ENCODE measurements around the gene GAB4. TPM values are rescaled to one million over a fixed set of nuclear protein-coding genes. Genes with fewer than 3 reads are reported as not detected.

GAB4 gene
- total and polyA plus RNA-seq, 2 of the 8 experiments (the other 6 are each of a cell fraction or from before 2014, with no cell fraction given): 0.03 to 0.17 TPM

DNA sequence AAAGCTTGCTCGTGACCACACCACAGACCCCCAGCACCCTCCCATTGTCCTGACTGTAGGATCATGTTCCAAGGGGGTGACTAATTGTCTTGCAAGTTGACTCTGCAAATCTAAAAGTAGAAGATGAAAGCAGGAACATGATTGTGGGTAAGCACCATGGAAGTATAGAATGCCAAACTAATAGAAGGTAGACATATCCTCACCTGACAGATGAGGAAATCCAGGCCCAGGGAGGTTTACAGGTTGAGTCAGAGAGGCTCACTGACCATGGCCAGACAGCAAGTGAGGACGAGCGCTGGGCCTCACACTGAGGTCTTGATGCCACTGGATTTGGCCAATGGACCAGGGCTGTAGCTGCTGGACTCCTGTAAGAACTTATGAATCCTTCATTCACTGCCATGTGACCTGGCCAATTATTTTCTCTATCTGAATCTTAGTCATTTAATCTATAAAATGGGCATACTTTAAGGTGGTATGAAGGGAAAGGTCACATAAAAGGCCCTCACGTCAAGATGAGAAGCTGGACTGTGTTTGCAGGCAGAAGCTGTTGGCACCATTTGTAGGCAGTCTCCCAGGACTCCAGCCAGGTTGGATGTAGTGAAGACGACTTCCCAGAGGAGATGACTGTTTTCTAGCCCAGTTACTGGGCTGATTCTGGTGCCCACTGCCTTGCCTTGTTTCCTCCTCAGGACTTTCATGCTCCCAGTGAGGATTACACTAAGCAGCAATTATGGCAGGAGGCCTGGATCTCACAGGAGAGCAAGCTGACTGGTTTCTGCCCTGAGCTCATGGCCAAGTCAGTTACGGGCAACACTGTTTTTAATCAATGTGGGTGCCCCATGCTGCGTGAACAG is 54.6 kb downstream of the GAB4 start:
- DNase-seq (ENCODE audit: low read depth in 1 of 2, low spot score in 2 of 2) (no peak), FAIRE-seq (no peak)
- Histone ChIP-seq H4K20me1 (replicated peaks in 1 of 2; ENCODE audit: control insufficient read depth in 1 of 2, insufficient read depth in 2 of 2, low read length in 2 of 2) (no peaks in the 10 kb centered on the region), H2AFZ (ENCODE audit: low read length) (no peak overlapping the region), H3K14ac (ENCODE audit: insufficient read length) (no peak overlapping the region), H3K79me1 (ENCODE audit: low read depth, low read length) (no peaks in the 10 kb centered on the region), H4K8ac (ENCODE audit: extremely low read depth, insufficient read depth, low read length) (no peak overlapping the region), H3K79me2 (ENCODE audit: control insufficient read depth in 1 of 2, insufficient read depth in 2 of 2, low read length in 2 of 2) (no peaks in the 10 kb centered on the region), H3K9ac (replicated peaks in 1 of 4; ENCODE audit: extremely low read depth in 1 of 4, low read depth in 3 of 4, low read length in 3 of 4) (no peak overlapping the region), H3K36me3 (ENCODE audit: control insufficient read depth in 2 of 4, insufficient read depth in 4 of 4, low read length in 3 of 4) (no peaks in the 10 kb centered on the region), H2AK5ac (ENCODE audit: low read depth, low read length) (no peak overlapping the region), H2BK15ac (ENCODE audit: low read length) (no peak overlapping the region), H3K23ac (ENCODE audit: insufficient read length) (no peak overlapping the region), H3K18ac (ENCODE audit: extremely low read depth, low read length) (no peak overlapping the region), H3K27ac (ENCODE audit: low read depth, low read length) (no peak overlapping the region), H3K4me3 (ENCODE audit: extremely low read depth in 1 of 4, insufficient read depth in 2 of 4, low read depth in 3 of 4, low read length in 4 of 4) (no peak overlapping the region), H3K4me2 (ENCODE audit: insufficient read depth in 1 of 2, low read depth in 2 of 2, low read length in 2 of 2) (no peak overlapping the region), H3K4me1 (replicated peaks in 1 of 4; ENCODE audit: control insufficient read depth in 3 of 4, insufficient read depth in 4 of 4, low read length in 3 of 4) (no peaks in the 10 kb centered on the region), H2BK12ac (ENCODE audit: low read depth, low read length) (no peak overlapping the region), H2BK5ac (ENCODE audit: low read depth, low read length) (no peak overlapping the region), H4K5ac (ENCODE audit: insufficient read length, low read depth, low read length) (no peak overlapping the region), H3K23me2 (ENCODE audit: low read depth, low read length) (no peaks in the 10 kb centered on the region), H3K56ac (replicated peaks; ENCODE audit: insufficient read length, low read depth, low read length) (no peak overlapping the region), H3K27me3 (replicated peaks in 1 of 4; ENCODE audit: control insufficient read depth in 3 of 4, extremely low read depth in 1 of 4, insufficient read depth in 3 of 4, low read length in 3 of 4) (0 out of 7 replicates have a peak, but pooled peaks cover 0 to 3% (median 0%) of the 10 kb centered on the region in 4 experiments), H3K4ac (replicated peaks; ENCODE audit: insufficient read length, low read depth, low read length) (no peak overlapping the region), H2BK20ac (ENCODE audit: low read length) (no peak overlapping the region), H3K9me3 (ENCODE audit: insufficient read depth in 2 of 2, low read depth in 1 of 2, low read length in 1 of 2) (peaks cover 45 to 67% of the 10 kb centered on the region in 2 experiments), H4K91ac (replicated peaks; ENCODE audit: insufficient read length, low read length) (no peak overlapping the region), H2BK120ac (replicated peaks; ENCODE audit: low read depth, low read length) (no peak overlapping the region)
- ChIA-PET CTCF (ENCODE audit: partially characterized antibody) (interaction anchor here (1.0 to 2.1 kb wide), 2 partner anchors 14 to 105 kb away, joined by 3 to 8 read pairs; no protein-coding TSS in a partner anchor), POLR2A (ENCODE audit: partially characterized antibody) (no interaction called here)
- TF ChIP-seq SIN3A (conservative IDR thresholded peaks at IDR 0.05 in 1 of 2, IDR thresholded peaks at IDR 0.05 in 1 of 2; ENCODE audit: low read depth in 1 of 2, low read length in 2 of 2) (no peak), KDM5A (IDR thresholded peaks at IDR 0.05; ENCODE audit: low read length) (no peak), SP4 (IDR thresholded peaks at IDR 0.05; ENCODE audit: low read length) (no peak), SP1 (IDR thresholded peaks at IDR 0.05; ENCODE audit: low read depth, low read length) (no peak), BCL11A (IDR thresholded peaks at IDR 0.05; ENCODE audit: low read depth in 2 of 2, low read length in 2 of 2) (no peak), ZNF274 (IDR thresholded peaks at IDR 0.05; ENCODE audit: borderline replicate concordance, extremely low read depth, low read length) (no peak), GABPA (IDR thresholded peaks at IDR 0.05; ENCODE audit: borderline replicate concordance, insufficient read depth, low read length) (no peak), TCF12 (IDR thresholded peaks at IDR 0.05; ENCODE audit: low read depth, low read length) (no peak), KDM4A (IDR thresholded peaks at IDR 0.05; ENCODE audit: low read depth, low read length, severe bottlenecking) (no peak), BACH1 (IDR thresholded peaks at IDR 0.05; ENCODE audit: low read length) (no peak)
- 67% methylated on average over 7 of the region's 7 CpGs; no CpG with 5 or more reads in 1 of the 2 experiments for WGBS, 2 experiments (ENCODE audit: extremely low coverage in 1 of 2, insufficient coverage in 1 of 2, insufficient read length in 1 of 2, insufficient replicate concordance in 2 of 2, low coverage in 1 of 2, low lambda C conversion rate in 2 of 2, missing lambda C conversion rate in 1 of 2)

Data from H1 (cell line).